Hepatocyte (in vitro differentiated cells): Measurements from ENCODE around the gene ZNF865.

Source experiments
- CTCF ChIP-seq: fragments of 200-600 bp; sonication (generic); IDR thresholded peaks from 2 replicates; pipeline ENCODE4 v1.5.1; 2016; ENCODE audit warnings: antibody characterized with exemption, mild to moderate bottlenecking; ENCODE audit not compliant: poor library complexity
- EZH2 ChIP-seq: fragments of 200-600 bp; sonication (generic); IDR thresholded peaks from 2 replicates; pipeline ENCODE4 v1.6.1; 2016; ENCODE audit warnings: antibody characterized with exemption, mild to moderate bottlenecking, borderline replicate concordance
- EZH2phosphoT487 ChIP-seq: fragments of 200-600 bp; sonication (generic); IDR thresholded peaks from one replicate; pipeline ENCODE4 v1.6.1; 2018; ENCODE audit warnings: antibody characterized with exemption, mild to moderate bottlenecking, low read depth, moderate library complexity; ENCODE audit not compliant: unreplicated experiment, severe bottlenecking

GRCh38 chr19:55613930-55614710, 8.7 kb downstream of the ZNF865 start:
- TF ChIP-seq CTCF (no peak), EZH2 (no peak), EZH2phosphoT487 (no peak)
